ENCODE results near the gene ZBTB32.

The ZBTB32 gene

GRCh38 chr19:35755550-35756376 lies 51.4 kb downstream of the ZBTB32 start:
- peaks cover 11% of the 10 kb centered on the region for H3K36me3 Mint-ChIP-seq (ENCODE audit: low read depth)
- DNase-seq (peak; percentile 55), ATAC-seq (no peak)
- H3K27me3 Mint-ChIP-seq = peaks cover 12% of the 10 kb centered on the region
- H3K9me3 Mint-ChIP-seq = no peaks in the 10 kb centered on the region
- peak overlapping the region; percentile 60 for H3K27ac Mint-ChIP-seq
- peaks cover 34% of the 10 kb centered on the region for H3K4me1 Mint-ChIP-seq
- peak overlapping the region; percentile 57 for H3K4me3 Mint-ChIP-seq

- H3K4me3 Mint-ChIP-seq = peak within 1 kb of the TSS; percentile 90
- no peaks in the 10 kb centered on the region for H3K9me3 Mint-ChIP-seq
- peaks cover 34% of the 10 kb centered on the region for H3K4me1 Mint-ChIP-seq
- ATAC-seq = no peak
- DNase-seq = no peak
- peaks cover 12% of the 10 kb centered on the region for H3K27me3 Mint-ChIP-seq
- H3K36me3 Mint-ChIP-seq (ENCODE audit: low read depth) = peaks cover 11% of the 10 kb centered on the region
- H3K27ac Mint-ChIP-seq = peak within 1 kb of the TSS; percentile 97
Measured at GRCh38 chr19:35756377-35757230, 52.2 kb downstream of the ZBTB32 start, which contains the start of gene HSPB6. Gene HSPB6 (minus strand): TSS chr19:35757029. CDS start chr19:35757008, 21 bp downstream.

DNA sequence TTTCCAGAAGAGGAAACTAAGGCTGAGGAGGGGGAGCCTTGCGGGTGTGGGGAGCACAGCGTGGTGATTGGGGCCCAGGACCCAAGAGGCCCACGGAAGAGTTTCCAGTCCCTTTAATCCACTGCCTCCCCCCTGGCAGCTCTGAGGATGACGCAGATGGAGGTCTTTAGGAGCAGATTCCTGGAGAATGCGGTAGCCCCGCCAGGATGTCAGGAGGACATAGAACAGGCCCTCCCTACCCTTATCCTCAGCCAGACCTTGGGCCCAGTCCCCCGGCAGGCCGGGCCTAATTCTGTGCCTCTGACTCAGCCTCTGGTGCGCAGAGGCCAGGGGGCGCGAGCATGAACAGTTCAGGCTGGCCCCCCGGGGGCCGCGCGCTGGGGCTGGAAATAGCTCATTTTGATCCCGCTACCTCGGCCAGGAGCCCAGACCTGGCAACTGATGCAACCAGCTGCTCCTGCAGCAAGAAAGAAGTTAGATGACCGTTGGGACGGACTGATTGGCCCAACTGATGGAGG lies 52.9 kb downstream of the ZBTB32 start:
- peak; percentile 14 for ATAC-seq
- Mint-ChIP-seq H3K9me3 (no peaks in the 10 kb centered on the region), H3K36me3 (ENCODE audit: low read depth) (peaks cover 16% of the 10 kb centered on the region), H3K4me3 (peak overlapping the region; percentile 90), H3K27ac (peak overlapping the region; percentile 97), H3K4me1 (peaks cover 34% of the 10 kb centered on the region), H3K27me3 (peaks cover 12% of the 10 kb centered on the region)
- peak; percentile 53 for DNase-seq

- Mint-ChIP-seq H3K27me3 (peaks cover 12% of the 10 kb centered on the region), H3K4me1 (peaks cover 34% of the 10 kb centered on the region), H3K36me3 (ENCODE audit: low read depth) (peaks cover 17% of the 10 kb centered on the region), H3K9me3 (no peaks in the 10 kb centered on the region), H3K27ac (peak within 1 kb of the TSS; percentile 97), H3K4me3 (peak within 1 kb of the TSS; percentile 90)
- peak; percentile 99 for ATAC-seq
- DNase-seq = peak; percentile 98
Measured at GRCh38 chr19:35757749-35758608, 53.6 kb downstream of the ZBTB32 start, which contains the start of gene PROSER3. Gene PROSER3 (plus strand): TSS chr19:35758176. CDS start chr19:35758216, 40 bp downstream.

GRCh38 chr19:35759697-35760096 lies 55.3 kb downstream of the ZBTB32 start:
- Mint-ChIP-seq H3K9me3 (no peaks in the 10 kb centered on the region), H3K4me1 (peaks cover 34% of the 10 kb centered on the region), H3K27me3 (peaks cover 12% of the 10 kb centered on the region), H3K36me3 (ENCODE audit: low read depth) (peaks cover 20% of the 10 kb centered on the region), H3K27ac (no peak overlapping the region), H3K4me3 (peak overlapping the region; percentile 90)
- DNase-seq (no peak), ATAC-seq (no peak)

DNA sequence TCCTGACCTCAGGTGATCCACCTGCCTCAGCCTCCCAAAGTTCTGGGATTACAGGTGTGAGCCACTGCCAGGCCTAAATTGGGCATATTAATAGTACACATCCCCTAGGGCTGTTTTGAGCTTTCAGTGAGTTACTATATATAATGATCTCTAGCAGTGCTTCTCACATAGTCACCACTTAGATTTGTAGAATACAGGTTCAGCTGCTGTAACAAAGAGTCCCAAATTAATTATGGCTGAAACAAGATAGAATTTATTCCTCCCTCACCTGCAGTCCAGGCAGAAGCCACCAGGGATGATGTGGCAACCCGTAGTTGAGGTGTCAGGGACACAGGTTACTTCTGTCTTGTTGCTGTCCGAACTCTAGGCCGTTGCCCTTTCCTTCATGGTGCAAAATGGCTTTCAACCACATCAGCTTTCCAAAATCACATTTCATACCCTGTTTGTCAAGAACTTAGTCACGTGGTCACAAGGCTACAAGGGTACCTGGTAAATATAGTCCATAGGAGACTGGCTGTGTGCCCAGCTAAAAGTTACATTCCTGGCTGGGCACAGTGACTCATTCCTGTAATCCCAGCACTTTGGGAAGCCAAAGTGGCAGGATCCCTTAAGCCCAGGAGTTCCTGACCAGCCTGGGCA lies 56.5 kb downstream of the ZBTB32 start:
- no peak overlapping the region for H3K4me3 Mint-ChIP-seq

GRCh38 chr19:35764432-35765315 lies 60.3 kb downstream of the ZBTB32 start:
- Mint-ChIP-seq H3K9me3 (no peaks in the 10 kb centered on the region), H3K4me1 (no peaks in the 10 kb centered on the region), H3K27ac (no peak overlapping the region), H3K27me3 (no peaks in the 10 kb centered on the region), H3K36me3 (ENCODE audit: low read depth) (peaks cover 17% of the 10 kb centered on the region), H3K4me3 (no peak overlapping the region)
- no peak for DNase-seq
- ATAC-seq = no peak

More for the DNA sequence above, 56.5 kb downstream of the ZBTB32 start:
- no peaks in the 10 kb centered on the region for H3K9me3 Mint-ChIP-seq
- H3K36me3 Mint-ChIP-seq (ENCODE audit: low read depth) = peaks cover 19% of the 10 kb centered on the region
- no peak overlapping the region for H3K27ac Mint-ChIP-seq
- H3K27me3 Mint-ChIP-seq = peaks cover 9% of the 10 kb centered on the region
- DNase-seq = no peak
- ATAC-seq = no peak
- peaks cover 28% of the 10 kb centered on the region for H3K4me1 Mint-ChIP-seq

Data from activated naive CD8-positive, alpha-beta T cell treated with anti-CD3 and anti-CD28 coated beads, Interleukin-2, amount 50 U/mL, for 24 hours (primary cell).